Left colon (tissue), 2 donors: ENCODE data around the gene PPFIBP1. TPM values are rescaled to one million over a fixed set of nuclear protein-coding genes. Genes with fewer than 3 reads are reported as not detected.
"Not testable (repeated sequence)": the region's sequence is repeated elsewhere in the genome, so short reads cannot be mapped to it uniquely, and the experiment has no call there.

Source experiments
- ATAC-seq: fragments of 200-7000 bp; cut with Tn5 transposase; one replicate; pipeline ENCODE4 v1.9.1; 2020; ENCODE audit warnings: mild to moderate bottlenecking, moderate library complexity
- DNase-seq, 2 donors: peaks; one replicate each; pipeline ENCODE4 v3.0.0-alpha.2; 2020
- intact Hi-C, 2 donors: fragments of 100-400 bp; cut with DNase I in 1 of 2; cut with micrococcal nuclease in 1 of 2; formaldehyde crosslinking; loops; one replicate each; pipeline versions ENCODE4 v1.11.2 to v1.14.0; 2022; cut with DNase I, micrococcal nuclease
- total RNA-seq, 2 donors: library from RNA; stranded (reverse); fragmentation: NEBNext Ultra II Directional; extraction: Animal tissue kit (Norgen Biotek cat#: 25700); gene quantifications; one replicate each; pipeline ENCODE4 v1.2.1, GENCODE V29; 2021
- donor health status: DM: no; HTN: no; CAD: no.
- donor health status: DM: yes; HTN: yes; CAD: no.

The PPFIBP1 gene
- total RNA-seq, 2 donors from 2014 or later, result 40.9 to 43.1 TPM

DNA sequence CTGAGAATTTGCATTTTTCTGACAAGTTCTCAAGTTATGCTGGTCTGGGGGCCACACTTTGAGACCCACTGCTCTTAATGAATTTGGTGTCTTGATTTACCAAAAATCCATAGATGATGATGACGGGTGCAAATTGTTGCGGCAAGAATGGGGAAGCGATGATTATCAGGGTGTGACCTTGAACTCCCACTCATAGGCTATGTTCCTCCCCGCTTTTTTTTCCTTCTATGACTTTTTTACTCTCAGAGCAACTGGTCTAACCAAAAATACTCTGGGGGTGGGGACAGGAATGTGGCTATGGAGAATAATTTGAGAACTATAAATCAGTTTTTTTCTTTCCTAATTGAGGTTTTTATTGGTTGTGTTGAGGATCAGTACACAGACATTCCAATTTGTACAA is 83.6 kb downstream of the PPFIBP1 start:
- no peak for ATAC-seq
- no peak for DNase-seq
- intact Hi-C loops, result no loop called here

DNA sequence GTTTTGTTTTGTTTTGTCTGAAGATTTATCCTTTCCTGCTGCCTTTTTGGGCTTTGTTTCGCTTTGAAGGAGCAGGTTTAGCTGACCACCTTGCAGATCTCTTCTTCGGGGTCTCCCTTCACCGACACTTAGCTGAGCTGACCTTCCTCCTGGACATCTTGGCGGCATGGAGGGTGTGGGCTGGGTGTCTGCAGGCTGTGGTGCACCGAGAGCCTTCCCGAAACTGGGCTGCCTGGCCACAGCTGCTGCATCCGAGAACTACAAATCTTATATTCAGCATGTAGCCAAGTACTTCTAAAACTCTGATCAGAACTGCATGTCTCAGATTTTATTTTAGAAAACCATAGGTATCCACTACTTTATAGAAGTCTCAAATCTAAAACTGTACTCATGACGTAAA is 84.9 kb downstream of the PPFIBP1 start:
- DNase-seq, result no peak
- ATAC-seq, result no peak
- intact Hi-C loops, result no loop called here

DNA sequence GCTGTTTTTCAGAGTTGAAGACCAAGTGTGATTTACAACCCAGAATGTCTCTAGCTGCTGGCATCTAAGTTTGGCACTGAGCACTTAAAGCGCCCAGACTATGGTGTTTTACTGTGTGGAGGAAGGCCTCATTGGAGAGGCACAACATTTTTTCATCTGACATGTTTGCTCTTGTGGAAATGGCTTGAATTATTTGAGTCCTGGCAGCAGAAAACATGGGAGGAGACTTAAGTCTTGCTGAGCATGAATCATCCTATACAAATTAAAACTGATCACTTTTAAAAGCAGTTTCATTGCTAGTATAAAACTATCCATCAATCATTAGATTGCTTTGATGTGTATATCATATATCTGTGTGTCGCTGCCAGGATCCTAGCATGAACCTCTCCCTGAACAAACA is 86.4 kb downstream of the PPFIBP1 start:
- DNase-seq (no peak), ATAC-seq (peak; percentile 86)
- intact Hi-C loops, result no loop called here

DNA sequence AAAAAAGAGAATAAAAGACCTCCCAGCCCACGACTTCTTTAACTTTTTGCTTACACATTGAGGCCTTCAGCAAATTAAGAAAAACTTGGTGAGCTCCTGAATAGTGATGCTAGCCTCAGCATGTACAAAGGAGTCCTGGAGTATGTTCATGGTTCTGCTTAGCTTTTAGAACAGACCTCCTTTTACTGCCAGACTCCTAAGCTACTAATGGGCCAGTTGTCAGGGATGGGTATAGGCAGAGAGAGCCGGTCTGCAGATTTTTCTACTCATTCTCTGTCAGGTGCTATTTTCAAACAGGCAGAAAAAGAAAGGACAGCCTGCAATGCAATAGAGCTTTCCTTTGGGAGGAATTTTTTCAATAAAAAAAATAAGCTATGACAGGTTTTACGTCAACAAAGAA is 90.4 kb downstream of the PPFIBP1 start:
- ATAC-seq, result no peak
- intact Hi-C loops, result no loop called here
- no peak for DNase-seq

DNA sequence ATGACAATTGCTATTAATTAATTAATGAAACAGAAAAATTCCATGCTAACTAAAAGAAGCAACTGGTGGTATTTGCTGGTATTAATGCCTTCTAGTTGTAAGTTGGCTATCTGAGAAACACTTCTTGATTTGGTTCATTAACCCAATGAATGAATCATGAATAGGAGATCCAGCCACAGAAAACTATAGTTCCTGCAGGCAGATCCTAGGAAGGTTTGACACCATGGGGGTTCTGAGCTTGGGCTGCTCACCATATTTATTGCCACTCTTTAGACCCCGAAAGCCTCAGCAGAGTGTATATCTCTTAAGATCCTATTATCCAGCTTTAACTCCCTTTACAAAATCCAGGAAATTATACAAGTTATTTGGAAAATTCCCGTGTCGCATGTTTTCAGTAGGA is 90.9 kb downstream of the PPFIBP1 start:
- ATAC-seq, result no peak
- DNase-seq, result no peak
- intact Hi-C loops, result no loop called here

DNA sequence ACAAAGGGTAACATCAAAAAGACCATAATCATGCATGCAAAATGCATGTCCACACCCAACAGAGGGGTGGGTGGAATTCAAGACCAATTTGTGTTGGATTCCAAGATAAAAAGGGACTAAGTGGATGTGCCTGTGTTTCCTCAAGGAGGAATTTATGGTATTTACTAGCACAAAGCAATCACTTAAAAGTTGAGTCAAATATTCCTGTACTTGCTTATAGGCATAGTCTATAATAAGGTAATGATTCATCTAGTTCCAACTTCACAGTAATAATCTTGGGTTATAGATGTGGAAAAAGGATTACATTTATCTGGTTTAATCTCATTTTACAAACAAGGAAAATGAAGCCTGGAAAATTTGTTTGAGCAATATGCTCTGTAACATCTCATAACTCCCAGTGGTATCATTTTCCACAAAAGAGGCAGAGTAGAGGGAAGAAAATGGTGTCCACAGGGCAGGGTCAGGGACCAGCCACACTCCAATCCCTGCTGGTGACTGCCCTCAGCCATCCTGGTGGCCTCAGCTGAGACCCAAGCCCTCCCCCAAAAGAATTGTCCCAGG is 91.4 kb downstream of the PPFIBP1 start:
- intact Hi-C loops, result no loop called here
- DNase-seq (no peak), ATAC-seq (no peak)

DNA sequence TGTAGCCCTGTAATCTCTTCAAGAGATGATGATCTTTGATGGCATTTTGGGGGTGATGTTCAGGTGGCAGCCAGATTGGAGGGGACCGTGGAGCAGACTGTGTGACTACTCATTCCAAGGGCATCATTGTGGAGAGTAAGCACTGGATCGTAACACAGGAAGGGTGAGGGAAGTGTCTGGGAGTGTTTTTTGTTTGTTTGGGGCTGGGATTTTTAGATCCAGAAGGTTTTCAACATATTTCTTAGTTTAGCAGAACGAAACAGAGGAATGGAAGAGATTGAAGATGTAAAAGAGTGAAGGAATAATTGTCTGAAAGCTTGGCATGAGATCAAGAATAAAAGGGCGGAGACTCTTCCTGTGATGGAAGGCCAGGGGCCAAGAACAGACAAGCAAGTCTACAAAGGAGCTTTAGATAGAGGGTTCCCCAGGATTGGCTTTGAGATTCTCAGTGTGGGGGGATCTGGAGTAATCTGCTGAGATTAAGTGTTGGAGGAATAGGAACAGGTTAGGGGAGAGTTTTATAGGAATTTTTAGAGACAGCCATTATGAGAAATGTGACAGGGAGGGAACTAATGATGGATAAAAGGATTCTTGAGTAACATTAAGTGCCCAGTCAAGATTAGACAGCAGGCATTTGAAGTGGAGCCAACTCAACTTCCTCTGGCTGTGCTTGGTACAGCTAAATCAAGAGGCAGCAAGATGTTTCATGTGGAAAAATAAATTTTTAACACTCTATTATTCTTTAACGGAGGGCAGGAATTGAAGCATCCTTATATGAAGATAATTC is 92.5 kb downstream of the PPFIBP1 start:
- intact Hi-C loops, result no loop called here
- ATAC-seq, result no peak
- no peak for DNase-seq

DNA sequence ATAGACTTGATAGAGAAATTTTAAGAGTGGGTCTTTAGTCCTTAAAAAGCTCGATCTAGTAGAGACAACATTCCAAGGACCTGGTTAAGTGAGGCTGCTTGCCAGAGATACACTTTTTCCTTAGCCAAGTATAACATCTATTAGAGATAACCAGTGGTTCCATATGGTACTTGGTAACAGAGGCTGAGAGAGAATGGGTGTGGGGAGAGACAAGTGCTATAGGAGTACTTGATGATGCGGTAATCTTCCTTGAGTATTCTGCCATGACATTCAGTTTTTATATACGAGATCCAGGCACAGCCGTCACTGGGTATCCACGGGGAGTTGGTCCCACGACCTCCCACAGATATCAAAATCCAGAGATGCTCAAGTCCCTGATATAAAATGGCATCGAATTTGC is 94.8 kb downstream of the PPFIBP1 start:
- intact Hi-C loops, result no loop called here
- ATAC-seq (no peak), DNase-seq (no peak)

DNA sequence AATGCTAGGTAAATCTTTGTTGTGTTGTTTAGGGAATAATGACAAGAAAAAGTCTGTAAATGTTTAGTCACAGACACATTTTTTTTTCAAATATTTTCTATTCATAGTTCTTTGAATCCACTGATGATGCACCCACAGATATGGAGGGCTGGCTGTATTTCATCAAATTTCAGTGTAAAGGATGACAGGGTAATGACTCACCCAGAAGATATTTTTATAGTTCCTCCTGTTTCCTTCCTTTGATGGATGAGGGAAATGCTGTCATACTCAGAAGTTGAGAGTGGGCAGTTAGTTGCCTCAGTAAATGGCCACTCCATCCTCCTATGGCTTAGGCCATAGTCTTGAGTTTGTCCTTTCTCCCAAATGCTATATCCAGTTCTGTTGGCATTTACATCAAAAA is 95.3 kb downstream of the PPFIBP1 start:
- no peak for DNase-seq
- no peak for ATAC-seq
- intact Hi-C loops, result no loop called here

DNA sequence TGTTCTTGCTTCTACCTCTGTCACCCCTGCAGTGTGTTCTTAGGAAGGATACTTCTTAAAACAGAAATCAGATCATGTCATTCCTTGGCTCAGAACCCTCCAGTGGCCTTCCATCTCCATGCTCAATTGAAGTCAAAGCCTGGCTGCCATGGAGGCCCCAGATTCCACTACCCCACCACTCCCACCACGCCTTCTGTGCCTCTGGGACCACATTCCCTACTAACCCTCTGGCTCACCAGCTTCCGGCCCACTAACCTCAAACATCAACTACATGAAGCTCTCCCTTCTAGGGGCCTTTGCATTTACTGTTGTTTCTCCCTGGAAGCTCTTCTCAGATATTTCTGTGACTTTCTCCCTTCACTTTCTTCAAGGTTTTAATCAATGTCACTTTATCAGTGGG is 96.1 kb downstream of the PPFIBP1 start:
- DNase-seq (no peak), ATAC-seq (no peak)
- intact Hi-C loops, result no loop called here

DNA sequence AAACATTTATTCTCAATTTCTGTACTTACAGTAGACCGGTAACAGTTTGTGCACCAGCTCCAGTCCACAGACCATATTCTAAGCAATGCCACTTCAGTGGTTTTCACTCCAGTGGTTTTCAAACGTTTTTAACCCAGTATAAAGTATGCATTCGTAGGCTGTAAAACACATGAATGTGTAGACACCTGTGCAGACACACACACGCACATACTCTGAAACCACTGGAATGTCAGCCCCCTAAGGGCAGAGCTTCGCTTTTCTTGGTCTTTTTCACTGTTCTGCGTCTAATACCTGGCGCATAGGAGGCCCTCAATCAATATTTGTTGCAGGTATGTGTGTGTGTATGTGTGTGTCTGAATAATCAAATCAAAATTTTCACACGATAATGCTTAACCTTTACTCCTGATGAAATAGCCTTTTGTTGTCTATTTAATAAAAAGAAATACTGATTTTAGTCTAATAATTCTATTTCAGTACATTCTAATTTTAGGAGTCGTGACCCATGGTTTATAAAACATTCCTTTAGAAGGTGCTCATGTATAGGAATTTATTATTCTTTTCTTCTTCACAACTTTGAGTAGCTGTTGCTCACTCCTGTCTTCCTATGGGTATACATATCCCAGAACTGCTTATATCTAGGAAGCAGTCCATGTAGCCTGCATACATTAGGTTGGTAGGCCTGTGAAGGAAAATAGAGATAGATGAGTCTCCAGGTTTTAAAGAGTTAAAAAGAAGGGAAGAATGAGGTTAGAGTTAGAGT is 98.6 kb downstream of the PPFIBP1 start:
- intact Hi-C loops, result no loop called here
- DNase-seq (no peak), ATAC-seq (no peak)

DNA sequence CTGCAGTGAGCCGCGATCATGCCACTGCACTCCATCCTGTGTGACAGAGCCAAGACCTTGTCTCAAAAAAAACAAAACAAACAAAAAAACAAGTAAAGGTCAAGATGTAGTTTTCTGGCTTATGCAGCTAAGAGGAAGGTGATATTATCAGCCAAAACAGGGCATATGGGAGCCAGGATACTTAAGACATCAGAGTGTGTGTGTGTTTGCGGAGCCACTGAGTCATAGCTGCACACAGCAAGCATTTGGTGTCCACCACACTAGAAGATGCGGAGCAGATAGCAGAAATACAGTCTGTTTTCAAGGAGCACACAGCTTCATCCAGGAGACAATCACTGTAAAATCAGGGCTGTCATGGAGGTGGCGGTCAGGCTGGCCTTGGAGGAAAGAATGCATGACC is 99.6 kb downstream of the PPFIBP1 start:
- DNase-seq (no peak), ATAC-seq (no peak)
- intact Hi-C loops, result no loop called here

DNA sequence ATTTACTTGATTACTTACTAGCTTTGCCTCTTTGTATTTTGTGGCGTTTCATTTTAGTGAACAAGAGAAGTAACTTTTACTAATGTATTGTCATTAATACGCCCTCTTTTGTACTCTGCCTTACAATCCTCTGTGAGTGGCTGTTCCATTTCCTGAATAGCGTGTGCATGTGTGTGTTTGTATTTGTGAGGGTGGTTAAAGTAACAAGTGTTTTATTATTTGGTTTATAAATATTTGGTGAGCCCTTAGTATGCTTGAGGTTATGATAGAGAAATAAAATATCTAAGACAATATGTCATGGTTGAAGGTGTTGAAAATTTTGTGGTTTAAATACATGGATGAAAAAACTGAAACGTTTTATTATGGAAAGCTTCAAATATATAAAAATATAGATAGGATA is 100.6 kb downstream of the PPFIBP1 start:
- ATAC-seq (no peak), DNase-seq (no peak)
- intact Hi-C loops, result no loop called here

DNA sequence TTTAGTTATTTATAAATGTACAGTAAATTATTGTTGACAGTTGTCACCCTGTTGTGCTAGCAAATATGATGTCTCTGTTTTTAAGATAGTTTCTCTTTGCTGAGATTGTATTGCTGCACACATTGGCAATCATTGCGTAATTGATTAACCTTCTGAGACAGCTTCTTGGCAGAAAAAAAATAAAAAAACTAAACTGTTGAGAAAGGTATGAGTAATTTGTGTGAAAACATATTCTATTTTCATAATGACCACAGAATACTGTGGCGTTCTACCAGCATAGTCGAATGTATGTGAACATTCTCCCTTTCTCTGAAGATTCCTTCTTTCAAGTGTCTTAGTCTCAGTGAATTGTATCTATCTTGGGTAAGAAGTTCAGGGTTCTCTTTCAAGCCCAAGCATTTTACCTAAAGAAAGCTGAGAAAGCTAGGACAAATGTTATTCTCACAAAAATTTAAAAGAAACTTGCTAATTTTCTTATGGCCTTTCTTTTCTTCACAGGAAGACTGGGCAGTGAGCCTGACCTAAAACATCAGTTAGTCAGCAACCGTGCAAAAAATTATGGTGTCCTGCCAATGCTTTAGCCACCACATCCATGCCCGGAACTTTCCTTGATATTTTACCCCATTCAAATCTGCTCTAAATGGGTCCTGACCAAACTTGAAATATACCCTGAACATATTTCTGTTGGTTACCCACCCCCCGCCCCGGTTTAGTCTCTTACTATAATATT is 103.3 kb downstream of the PPFIBP1 start:
- no peak for ATAC-seq
- intact Hi-C loops, result no loop called here
- no peak for DNase-seq

DNA sequence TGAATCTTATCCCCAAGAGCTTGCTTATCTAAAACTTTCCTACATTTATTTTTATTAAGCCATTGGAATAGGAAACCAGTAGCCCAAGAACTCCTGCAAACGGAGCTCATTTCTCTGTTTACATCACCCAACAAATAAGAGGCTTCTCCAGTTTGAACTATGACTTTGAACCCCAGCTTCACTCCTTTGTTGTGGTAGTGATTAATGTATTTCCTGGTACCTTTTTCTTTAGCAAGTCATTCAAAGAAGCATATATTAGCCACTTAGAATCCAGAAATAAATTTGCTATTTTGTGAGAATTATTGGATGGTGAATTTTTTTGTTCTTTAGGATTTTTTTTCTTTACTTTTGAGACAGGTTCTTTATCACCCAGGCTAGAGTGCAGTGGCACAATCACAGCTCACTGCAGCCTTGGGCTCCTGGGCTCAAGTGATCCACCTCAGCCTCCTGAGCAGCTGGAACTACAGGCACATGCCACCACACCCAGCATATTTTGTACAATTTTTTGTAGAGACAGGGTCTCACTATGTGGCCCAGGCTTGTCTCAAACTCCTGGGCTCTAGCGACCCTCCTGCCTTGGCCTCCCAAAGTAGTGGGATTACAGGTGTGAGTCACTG is 104.0 kb downstream of the PPFIBP1 start:
- intact Hi-C loops, ATAC-seq, DNase-seq: not testable (repeated sequence)

DNA sequence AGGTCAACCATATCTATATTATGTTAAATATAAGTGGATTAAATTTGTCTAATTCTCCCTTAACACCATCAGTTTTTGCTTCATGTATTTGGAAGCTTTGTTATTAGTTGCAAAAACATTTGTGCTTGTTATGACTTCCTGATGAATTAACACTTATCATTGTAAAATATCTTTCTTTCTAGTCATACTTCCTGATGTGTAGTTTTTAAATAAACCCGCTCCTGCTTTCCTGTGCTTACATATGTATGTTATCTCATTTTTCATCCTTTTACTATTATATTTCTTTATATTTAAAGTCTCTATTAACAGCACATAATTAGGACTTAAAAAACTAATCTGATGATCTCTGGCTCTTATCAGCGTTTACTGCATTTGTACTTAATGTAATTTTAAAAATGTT is 106.2 kb downstream of the PPFIBP1 start:
- intact Hi-C loops, ATAC-seq, DNase-seq: not testable (repeated sequence)

DNA sequence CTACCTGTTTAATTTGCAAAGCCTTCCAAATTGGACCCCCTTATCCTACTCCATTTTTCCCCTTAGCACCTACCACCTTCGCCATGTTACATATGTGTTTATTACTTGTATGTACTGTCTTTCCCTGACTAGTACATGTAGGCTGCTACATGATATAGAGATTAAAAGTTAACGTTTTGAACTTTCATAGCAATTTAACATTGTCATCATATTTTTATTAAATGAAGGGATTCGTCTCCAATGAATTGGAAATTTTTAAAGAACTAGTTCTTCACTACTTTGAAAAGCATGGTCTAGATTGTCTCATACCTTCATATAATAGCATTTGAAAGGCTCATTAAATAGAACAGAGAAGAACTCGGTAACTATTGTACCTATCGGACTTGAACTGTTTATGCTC is 107.4 kb downstream of the PPFIBP1 start:
- no peak for ATAC-seq
- intact Hi-C loops, result no loop called here

DNA sequence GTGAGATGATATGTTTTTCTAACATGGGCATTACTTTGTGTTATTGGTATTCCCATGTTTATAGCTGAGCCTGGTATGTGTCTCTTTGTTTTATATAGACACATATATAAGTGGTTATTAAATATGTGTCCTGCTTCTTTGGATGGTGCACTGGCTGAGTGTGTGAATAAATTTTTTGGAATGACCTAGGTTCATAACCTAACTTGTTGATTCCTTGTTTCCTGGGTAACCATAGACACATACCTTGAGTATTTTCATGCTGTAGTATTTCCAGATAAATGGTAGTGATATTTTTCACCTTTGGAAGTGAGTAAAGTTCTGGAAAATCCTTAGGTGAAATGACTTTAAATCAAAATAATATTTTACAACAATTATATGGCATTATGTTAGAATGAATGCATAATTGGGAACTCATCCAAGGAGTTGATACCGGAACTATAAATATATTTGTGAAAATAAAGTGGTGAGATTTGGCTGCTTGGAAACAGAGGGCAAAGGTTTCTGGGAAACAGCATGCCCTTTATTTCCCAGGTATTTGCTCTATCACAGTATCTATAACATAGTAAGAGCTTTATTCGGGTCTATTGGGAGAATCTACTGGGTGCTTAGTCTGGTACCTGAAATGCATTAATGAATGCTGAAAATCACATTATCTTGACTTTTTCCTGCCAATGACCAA is 107.9 kb downstream of the PPFIBP1 start:
- no peak for DNase-seq
- ATAC-seq, result no peak
- intact Hi-C loops, result no loop called here

More for the DNA sequence above, 107.4 kb downstream of the PPFIBP1 start:
- DNase-seq, result no peak
